22Rv1 (cell line): ENCODE measurements around the gene ETFB.

ENCODE experiments used
- ZFX ChIP-seq: fragments of 450-650 bp; IDR thresholded peaks from 2 replicates; pipeline ENCODE4 v1.6.1; 2017; ENCODE audit warnings: antibody characterized with exemption, borderline replicate concordance
- TF ChIP-seq, protein P1 (sequence below): fragments of 450-650 bp; IDR thresholded peaks from 2 replicates; pipeline ENCODE4 v1.5.1; 2017; ENCODE audit warnings: mild to moderate bottlenecking

DNA sequence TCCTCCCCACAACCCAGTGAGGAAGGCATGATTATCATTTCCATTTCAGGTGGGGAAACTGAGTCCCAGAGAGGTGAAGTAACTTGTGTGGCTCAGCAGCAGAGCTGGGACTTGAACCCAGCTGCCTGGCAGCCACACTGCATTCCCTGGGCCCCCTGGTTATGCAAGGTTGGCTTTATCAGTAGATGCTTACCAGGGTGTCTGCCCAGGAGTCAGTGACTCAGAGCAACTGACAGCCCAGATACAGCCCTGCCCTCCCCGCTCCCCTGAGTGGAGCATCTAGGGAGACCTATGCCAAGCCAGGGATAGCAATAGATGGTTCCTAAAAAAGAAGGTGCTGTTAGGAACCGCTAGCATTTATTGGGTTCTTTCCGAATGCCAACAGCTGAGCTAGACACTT, 48.8 kb downstream of the ETFB start:
- TF ChIP-seq, protein P1, sequence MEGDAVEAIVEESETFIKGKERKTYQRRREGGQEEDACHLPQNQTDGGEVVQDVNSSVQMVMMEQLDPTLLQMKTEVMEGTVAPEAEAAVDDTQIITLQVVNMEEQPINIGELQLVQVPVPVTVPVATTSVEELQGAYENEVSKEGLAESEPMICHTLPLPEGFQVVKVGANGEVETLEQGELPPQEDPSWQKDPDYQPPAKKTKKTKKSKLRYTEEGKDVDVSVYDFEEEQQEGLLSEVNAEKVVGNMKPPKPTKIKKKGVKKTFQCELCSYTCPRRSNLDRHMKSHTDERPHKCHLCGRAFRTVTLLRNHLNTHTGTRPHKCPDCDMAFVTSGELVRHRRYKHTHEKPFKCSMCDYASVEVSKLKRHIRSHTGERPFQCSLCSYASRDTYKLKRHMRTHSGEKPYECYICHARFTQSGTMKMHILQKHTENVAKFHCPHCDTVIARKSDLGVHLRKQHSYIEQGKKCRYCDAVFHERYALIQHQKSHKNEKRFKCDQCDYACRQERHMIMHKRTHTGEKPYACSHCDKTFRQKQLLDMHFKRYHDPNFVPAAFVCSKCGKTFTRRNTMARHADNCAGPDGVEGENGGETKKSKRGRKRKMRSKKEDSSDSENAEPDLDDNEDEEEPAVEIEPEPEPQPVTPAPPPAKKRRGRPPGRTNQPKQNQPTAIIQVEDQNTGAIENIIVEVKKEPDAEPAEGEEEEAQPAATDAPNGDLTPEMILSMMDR, result no peak
- TF ChIP-seq ZFX, result no peak
